Panc1 (cell line): ENCODE measurements around the gene ONECUT3. TPM values are rescaled to one million over a fixed set of nuclear protein-coding genes. Genes with fewer than 3 reads are reported as not detected.

ENCODE experiments used
- ATAC-seq: fragments of 200-7000 bp; cut with Tn5 transposase; 2 replicates; pipeline ENCODE4 v1.9.1; 2020; ENCODE audit warnings: mild to moderate bottlenecking, moderate library complexity
- BruUV-seq: library from RNA; stranded (reverse); fragments of 400-500 nt; replicated peaks from 2 replicates; lab custom pipeline; 2021; lab: Mats Ljungman, UMichigan
- CTCF ChIA-PET: fragments of 300-600 bp; sonication (Branson Sonifier 250); formaldehyde crosslinking; loops from one replicate; lab custom pipeline; 2022; ENCODE audit warnings: antibody characterized with exemption; lab: Charles Lee
- POLR2A ChIA-PET: fragments of 300-600 bp; sonication (Branson Sonifier 250); formaldehyde crosslinking; loops from one replicate; lab custom pipeline; 2022; ENCODE audit warnings: antibody characterized with exemption; lab: Charles Lee
- DNase-seq: peaks from one replicate; pipeline ENCODE4 v3.0.0-alpha.2; 2010; ENCODE audit warnings: low read depth, low spot score
- H3K27ac ChIP-seq: 2 replicates; pipeline ENCODE4 v1.5.1; 2011; ENCODE audit warnings: mild to moderate bottlenecking, low read length, inconsistent platforms
- H3K27me3 ChIP-seq: fragments of 200-500 bp; sonication (Bioruptor generic); 2 replicates; pipeline ENCODE4 v1.6.0; 2014; ENCODE audit warnings: low read length, inconsistent platforms; ENCODE audit not compliant: control insufficient read depth, insufficient read depth
- H3K36me3 ChIP-seq: fragments of 200-500 bp; sonication (Bioruptor generic); 2 replicates; pipeline ENCODE4 v1.5.1; 2014; ENCODE audit warnings: inconsistent platforms, mild to moderate bottlenecking, low read length, moderate library complexity; ENCODE audit not compliant: control insufficient read depth, insufficient read depth
- H3K4me1 ChIP-seq: 2 replicates; pipeline ENCODE4 v1.5.1; 2011; ENCODE audit warnings: inconsistent platforms, mild to moderate bottlenecking, low read length, moderate library complexity; ENCODE audit not compliant: control insufficient read depth, insufficient read depth
- H3K4me3 ChIP-seq, 2 experiments: 2 replicates each; pipeline ENCODE4 v1.5.1; 2011 to 2012; ENCODE audit warnings: low read depth in 2 of 2, low read length in 2 of 2, mild to moderate bottlenecking in 2 of 2, inconsistent platforms in 1 of 2, moderate library complexity in 1 of 2
- H3K9me3 ChIP-seq: fragments of 200-500 bp; sonication (Bioruptor generic); 2 replicates; pipeline ENCODE4 v1.5.1; 2014; ENCODE audit warnings: low read depth, mild to moderate bottlenecking, inconsistent platforms, low read length, moderate library complexity; ENCODE audit not compliant: control insufficient read depth, insufficient read depth
- POLR2AphosphoS5 ChIP-seq: IDR thresholded peaks from 2 replicates; pipeline ENCODE4 v1.6.1; 2012; ENCODE audit warnings: mild to moderate bottlenecking, low read depth, low read length, moderate library complexity
- SIN3A ChIP-seq: IDR thresholded peaks from 2 replicates; pipeline ENCODE4 v1.6.1; 2012; ENCODE audit warnings: low read depth, mild to moderate bottlenecking, low read length, moderate library complexity, borderline replicate concordance; ENCODE audit not compliant: insufficient read depth
- TCF7L2 ChIP-seq: IDR thresholded peaks from 2 replicates; pipeline ENCODE4 v1.6.1; 2011; ENCODE audit warnings: mild to moderate bottlenecking, low read depth, low read length, inconsistent platforms
- in situ Hi-C: cut with HindIII; loops from 2 replicates; pipeline ENCODE4 v1.10.0; 2016; ENCODE audit warnings: low sequenced_read_pairs, low pct_unique_long_range_greater_than_20kb
- intact Hi-C: fragments of 100-400 bp; cut with micrococcal nuclease; formaldehyde crosslinking; loops from one replicate; pipeline ENCODE4 v1.10.0; 2022; ENCODE audit not compliant: unreplicated experiment
- total RNA-seq: library from RNA; stranded (reverse); gene quantifications from one replicate; pipeline ENCODE4 v1.2.1, GENCODE V29; 2021; ENCODE audit not compliant: unreplicated experiment
- TF ChIP-seq, protein P1 (sequence below), 2 experiments: IDR thresholded peaks; 2 replicates each; pipeline ENCODE4 v1.6.1; 2011 to 2012; ENCODE audit warnings: low read depth in 2 of 2, control low read depth in 1 of 2, low read length in 1 of 2, mild to moderate bottlenecking in 1 of 2, moderate library complexity in 1 of 2; ENCODE audit not compliant: insufficient read depth in 1 of 2
- TF ChIP-seq, protein P2 (sequence below): fragments of 450-650 bp; IDR thresholded peaks from 2 replicates; pipeline ENCODE4 v1.5.1; 2017; ENCODE audit warnings: mild to moderate bottlenecking

The ONECUT3 gene
- total RNA-seq, 1 experiment from 2014 or later, result 16.5 TPM

DNA sequence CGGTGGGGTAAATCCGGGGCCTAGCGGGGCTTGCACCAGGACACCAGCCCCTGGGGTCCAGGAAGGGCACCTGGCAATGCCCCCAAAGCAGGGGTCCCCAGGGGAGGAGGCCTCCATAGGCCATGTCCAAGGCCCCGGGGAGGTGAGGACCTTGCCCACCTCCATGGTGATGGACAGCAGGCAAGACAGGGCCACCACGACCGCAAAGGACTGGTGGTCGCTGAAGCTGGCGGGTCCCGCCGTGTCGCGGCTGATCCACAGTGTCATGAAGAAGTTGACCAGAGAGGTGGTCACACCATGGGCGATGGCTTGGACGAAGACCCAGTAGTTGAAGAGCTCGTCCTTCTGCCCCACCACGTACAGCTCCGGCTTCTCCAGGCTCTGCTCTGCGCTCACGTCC, 32.0 kb downstream of the ONECUT3 start:
- no peaks in the 10 kb centered on the region for H3K9me3 ChIP-seq
- intact Hi-C loops (no loop called here), in situ Hi-C loops (no loop called here)
- H3K4me1 ChIP-seq, result peaks cover 5% of the 10 kb centered on the region
- H3K27ac ChIP-seq, result no peak overlapping the region
- no peak for DNase-seq
- ATAC-seq, result no peak
- no TSS peak for BruUV-seq
- ChIA-PET CTCF (interaction anchor here (0.6 kb wide), 1 partner anchor 10 kb away, joined by 4 read pairs; no protein-coding TSS in a partner anchor), POLR2A (no interaction called here)
- no peaks in the 10 kb centered on the region for H3K27me3 ChIP-seq
- TF ChIP-seq, protein P1, sequence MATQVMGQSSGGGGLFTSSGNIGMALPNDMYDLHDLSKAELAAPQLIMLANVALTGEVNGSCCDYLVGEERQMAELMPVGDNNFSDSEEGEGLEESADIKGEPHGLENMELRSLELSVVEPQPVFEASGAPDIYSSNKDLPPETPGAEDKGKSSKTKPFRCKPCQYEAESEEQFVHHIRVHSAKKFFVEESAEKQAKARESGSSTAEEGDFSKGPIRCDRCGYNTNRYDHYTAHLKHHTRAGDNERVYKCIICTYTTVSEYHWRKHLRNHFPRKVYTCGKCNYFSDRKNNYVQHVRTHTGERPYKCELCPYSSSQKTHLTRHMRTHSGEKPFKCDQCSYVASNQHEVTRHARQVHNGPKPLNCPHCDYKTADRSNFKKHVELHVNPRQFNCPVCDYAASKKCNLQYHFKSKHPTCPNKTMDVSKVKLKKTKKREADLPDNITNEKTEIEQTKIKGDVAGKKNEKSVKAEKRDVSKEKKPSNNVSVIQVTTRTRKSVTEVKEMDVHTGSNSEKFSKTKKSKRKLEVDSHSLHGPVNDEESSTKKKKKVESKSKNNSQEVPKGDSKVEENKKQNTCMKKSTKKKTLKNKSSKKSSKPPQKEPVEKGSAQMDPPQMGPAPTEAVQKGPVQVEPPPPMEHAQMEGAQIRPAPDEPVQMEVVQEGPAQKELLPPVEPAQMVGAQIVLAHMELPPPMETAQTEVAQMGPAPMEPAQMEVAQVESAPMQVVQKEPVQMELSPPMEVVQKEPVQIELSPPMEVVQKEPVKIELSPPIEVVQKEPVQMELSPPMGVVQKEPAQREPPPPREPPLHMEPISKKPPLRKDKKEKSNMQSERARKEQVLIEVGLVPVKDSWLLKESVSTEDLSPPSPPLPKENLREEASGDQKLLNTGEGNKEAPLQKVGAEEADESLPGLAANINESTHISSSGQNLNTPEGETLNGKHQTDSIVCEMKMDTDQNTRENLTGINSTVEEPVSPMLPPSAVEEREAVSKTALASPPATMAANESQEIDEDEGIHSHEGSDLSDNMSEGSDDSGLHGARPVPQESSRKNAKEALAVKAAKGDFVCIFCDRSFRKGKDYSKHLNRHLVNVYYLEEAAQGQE (IDR thresholded peaks at IDR 0.05; ENCODE audit: insufficient read depth in 1 of 2, low read depth in 2 of 2, low read length in 1 of 2), result no peak
- TF ChIP-seq POLR2AphosphoS5 (no peak), SIN3A (no peak), TCF7L2 (no peak)
- TF ChIP-seq, protein P2, sequence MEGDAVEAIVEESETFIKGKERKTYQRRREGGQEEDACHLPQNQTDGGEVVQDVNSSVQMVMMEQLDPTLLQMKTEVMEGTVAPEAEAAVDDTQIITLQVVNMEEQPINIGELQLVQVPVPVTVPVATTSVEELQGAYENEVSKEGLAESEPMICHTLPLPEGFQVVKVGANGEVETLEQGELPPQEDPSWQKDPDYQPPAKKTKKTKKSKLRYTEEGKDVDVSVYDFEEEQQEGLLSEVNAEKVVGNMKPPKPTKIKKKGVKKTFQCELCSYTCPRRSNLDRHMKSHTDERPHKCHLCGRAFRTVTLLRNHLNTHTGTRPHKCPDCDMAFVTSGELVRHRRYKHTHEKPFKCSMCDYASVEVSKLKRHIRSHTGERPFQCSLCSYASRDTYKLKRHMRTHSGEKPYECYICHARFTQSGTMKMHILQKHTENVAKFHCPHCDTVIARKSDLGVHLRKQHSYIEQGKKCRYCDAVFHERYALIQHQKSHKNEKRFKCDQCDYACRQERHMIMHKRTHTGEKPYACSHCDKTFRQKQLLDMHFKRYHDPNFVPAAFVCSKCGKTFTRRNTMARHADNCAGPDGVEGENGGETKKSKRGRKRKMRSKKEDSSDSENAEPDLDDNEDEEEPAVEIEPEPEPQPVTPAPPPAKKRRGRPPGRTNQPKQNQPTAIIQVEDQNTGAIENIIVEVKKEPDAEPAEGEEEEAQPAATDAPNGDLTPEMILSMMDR, result no peak
- H3K36me3 ChIP-seq, result no peaks in the 10 kb centered on the region
- no peak overlapping the region for H3K4me3 ChIP-seq

DNA sequence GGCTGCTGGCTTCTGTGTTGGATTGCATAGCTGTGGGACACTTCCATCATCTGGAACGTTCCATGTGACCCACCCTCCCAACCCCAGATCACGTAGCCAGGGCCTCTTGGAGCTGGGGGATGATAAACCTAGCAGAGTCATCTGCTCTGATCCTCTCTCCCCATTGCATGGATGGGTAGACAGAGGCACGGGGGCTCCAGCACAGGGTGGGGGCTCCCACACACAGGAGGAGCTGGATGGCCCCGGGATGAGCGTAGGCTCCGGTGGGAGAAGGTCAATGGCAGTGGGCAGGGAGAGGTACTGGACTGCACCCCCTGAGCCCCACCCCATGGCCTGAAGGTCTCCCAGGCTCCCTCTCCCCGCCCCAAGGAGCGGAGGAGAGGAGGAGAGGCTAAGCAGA, 33.4 kb downstream of the ONECUT3 start:
- ChIA-PET CTCF (no interaction called here), POLR2A (interaction anchor here (0.7 kb wide), 1 partner anchor 114 kb away, joined by 3 read pairs; no protein-coding TSS in a partner anchor)
- H3K27ac ChIP-seq, result no peak overlapping the region
- no peaks in the 10 kb centered on the region for H3K4me1 ChIP-seq
- H3K9me3 ChIP-seq, result no peaks in the 10 kb centered on the region
- H3K36me3 ChIP-seq, result no peaks in the 10 kb centered on the region
- TF ChIP-seq, protein P2, result no peak
- TF ChIP-seq, protein P1 (IDR thresholded peaks at IDR 0.05; ENCODE audit: insufficient read depth in 1 of 2, low read depth in 2 of 2, low read length in 1 of 2), result no peak
- no peak for TF ChIP-seq POLR2AphosphoS5
- TF ChIP-seq TCF7L2, result no peak
- ATAC-seq, result no peak
- in situ Hi-C loops, result no loop called here
- BruUV-seq, result no TSS peak
- intact Hi-C loops, result no loop called here
- DNase-seq, result no peak
- H3K4me3 ChIP-seq, result no peak overlapping the region
- no peaks in the 10 kb centered on the region for H3K27me3 ChIP-seq
